ENCODE data around the gene SPHK1. TPM values are rescaled to one million over a fixed set of nuclear protein-coding genes. Genes with fewer than 3 reads are reported as not detected.
"Not testable (repeated sequence)": the region's sequence is repeated elsewhere in the genome, so short reads cannot be mapped to it uniquely, and the experiment has no call there.

Gene SPHK1
- total RNA-seq, 1 experiment from 2014 or later: 18.2 TPM

GRCh38 chr17:76357597-76358158, 26.7 kb upstream of the SPHK1 start:
- ChIA-PET CTCF (interaction anchor here (1.1 kb wide), 1 partner anchor 40 kb away, joined by 3 read pairs; no protein-coding TSS in a partner anchor), POLR2A (no interaction called here)
- in situ Hi-C loops (cut with HindIII; ENCODE audit: low pct_unique_long_range_greater_than_20kb, low sequenced_read_pairs) (no loop called here), intact Hi-C loops (cut with micrococcal nuclease; ENCODE audit: unreplicated experiment) (no loop called here)
- Histone ChIP-seq H3K4me3 (ENCODE audit: low read depth in 2 of 2, low read length in 2 of 2) (no peak overlapping the region), H3K4me1 (ENCODE audit: control insufficient read depth, insufficient read depth, low read length) (peaks cover 6% of the 10 kb centered on the region; the same call in 1 of the 2 replicates), H3K9me3 (ENCODE audit: control insufficient read depth, insufficient read depth, low read depth, low read length) (no peaks in the 10 kb centered on the region), H3K27ac (ENCODE audit: low read length) (no peak overlapping the region), H3K27me3 (ENCODE audit: control insufficient read depth, insufficient read depth, low read length) (no peaks in the 10 kb centered on the region), H3K36me3 (ENCODE audit: control insufficient read depth, insufficient read depth, low read length) (peaks cover 3% of the 10 kb centered on the region; the same call in 1 of the 2 replicates)
- TF ChIP-seq SIN3A (IDR thresholded peaks at IDR 0.05; ENCODE audit: borderline replicate concordance, insufficient read depth, low read depth, low read length) (no peak), TCF7L2 (IDR thresholded peaks at IDR 0.05; ENCODE audit: low read depth, low read length) (no peak), POLR2AphosphoS5 (IDR thresholded peaks at IDR 0.05; ENCODE audit: low read depth, low read length) (no peak)
- TF ChIP-seq, protein P1, sequence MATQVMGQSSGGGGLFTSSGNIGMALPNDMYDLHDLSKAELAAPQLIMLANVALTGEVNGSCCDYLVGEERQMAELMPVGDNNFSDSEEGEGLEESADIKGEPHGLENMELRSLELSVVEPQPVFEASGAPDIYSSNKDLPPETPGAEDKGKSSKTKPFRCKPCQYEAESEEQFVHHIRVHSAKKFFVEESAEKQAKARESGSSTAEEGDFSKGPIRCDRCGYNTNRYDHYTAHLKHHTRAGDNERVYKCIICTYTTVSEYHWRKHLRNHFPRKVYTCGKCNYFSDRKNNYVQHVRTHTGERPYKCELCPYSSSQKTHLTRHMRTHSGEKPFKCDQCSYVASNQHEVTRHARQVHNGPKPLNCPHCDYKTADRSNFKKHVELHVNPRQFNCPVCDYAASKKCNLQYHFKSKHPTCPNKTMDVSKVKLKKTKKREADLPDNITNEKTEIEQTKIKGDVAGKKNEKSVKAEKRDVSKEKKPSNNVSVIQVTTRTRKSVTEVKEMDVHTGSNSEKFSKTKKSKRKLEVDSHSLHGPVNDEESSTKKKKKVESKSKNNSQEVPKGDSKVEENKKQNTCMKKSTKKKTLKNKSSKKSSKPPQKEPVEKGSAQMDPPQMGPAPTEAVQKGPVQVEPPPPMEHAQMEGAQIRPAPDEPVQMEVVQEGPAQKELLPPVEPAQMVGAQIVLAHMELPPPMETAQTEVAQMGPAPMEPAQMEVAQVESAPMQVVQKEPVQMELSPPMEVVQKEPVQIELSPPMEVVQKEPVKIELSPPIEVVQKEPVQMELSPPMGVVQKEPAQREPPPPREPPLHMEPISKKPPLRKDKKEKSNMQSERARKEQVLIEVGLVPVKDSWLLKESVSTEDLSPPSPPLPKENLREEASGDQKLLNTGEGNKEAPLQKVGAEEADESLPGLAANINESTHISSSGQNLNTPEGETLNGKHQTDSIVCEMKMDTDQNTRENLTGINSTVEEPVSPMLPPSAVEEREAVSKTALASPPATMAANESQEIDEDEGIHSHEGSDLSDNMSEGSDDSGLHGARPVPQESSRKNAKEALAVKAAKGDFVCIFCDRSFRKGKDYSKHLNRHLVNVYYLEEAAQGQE (IDR thresholded peaks at IDR 0.05; ENCODE audit: insufficient read depth in 1 of 2, low read depth in 2 of 2, low read length in 1 of 2): no peak
- TF ChIP-seq, protein P2, sequence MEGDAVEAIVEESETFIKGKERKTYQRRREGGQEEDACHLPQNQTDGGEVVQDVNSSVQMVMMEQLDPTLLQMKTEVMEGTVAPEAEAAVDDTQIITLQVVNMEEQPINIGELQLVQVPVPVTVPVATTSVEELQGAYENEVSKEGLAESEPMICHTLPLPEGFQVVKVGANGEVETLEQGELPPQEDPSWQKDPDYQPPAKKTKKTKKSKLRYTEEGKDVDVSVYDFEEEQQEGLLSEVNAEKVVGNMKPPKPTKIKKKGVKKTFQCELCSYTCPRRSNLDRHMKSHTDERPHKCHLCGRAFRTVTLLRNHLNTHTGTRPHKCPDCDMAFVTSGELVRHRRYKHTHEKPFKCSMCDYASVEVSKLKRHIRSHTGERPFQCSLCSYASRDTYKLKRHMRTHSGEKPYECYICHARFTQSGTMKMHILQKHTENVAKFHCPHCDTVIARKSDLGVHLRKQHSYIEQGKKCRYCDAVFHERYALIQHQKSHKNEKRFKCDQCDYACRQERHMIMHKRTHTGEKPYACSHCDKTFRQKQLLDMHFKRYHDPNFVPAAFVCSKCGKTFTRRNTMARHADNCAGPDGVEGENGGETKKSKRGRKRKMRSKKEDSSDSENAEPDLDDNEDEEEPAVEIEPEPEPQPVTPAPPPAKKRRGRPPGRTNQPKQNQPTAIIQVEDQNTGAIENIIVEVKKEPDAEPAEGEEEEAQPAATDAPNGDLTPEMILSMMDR (IDR thresholded peaks at IDR 0.05): no peak
- no peak for ATAC-seq
- no TSS peak for BruUV-seq (replicated peaks)
- no peak for DNase-seq (ENCODE audit: low read depth, low spot score)

- TF ChIP-seq, protein P1 (IDR thresholded peaks at IDR 0.05; ENCODE audit: insufficient read depth in 1 of 2, low read depth in 2 of 2, low read length in 1 of 2): no peak
- TF ChIP-seq, protein P2 (IDR thresholded peaks at IDR 0.05): no peak
- TF ChIP-seq TCF7L2 (IDR thresholded peaks at IDR 0.05; ENCODE audit: low read depth, low read length): no peak
- TF ChIP-seq POLR2AphosphoS5 (IDR thresholded peaks at IDR 0.05; ENCODE audit: low read depth, low read length): no peak
- TF ChIP-seq SIN3A (IDR thresholded peaks at IDR 0.05; ENCODE audit: borderline replicate concordance, insufficient read depth, low read depth, low read length): no peak
- intact Hi-C loops (cut with micrococcal nuclease; ENCODE audit: unreplicated experiment) (no loop called here), in situ Hi-C loops (cut with HindIII; ENCODE audit: low pct_unique_long_range_greater_than_20kb, low sequenced_read_pairs) (no loop called here)
- Histone ChIP-seq H3K27me3 (ENCODE audit: control insufficient read depth, insufficient read depth, low read length) (no peaks in the 10 kb centered on the region), H3K4me3 (ENCODE audit: low read depth in 2 of 2, low read length in 2 of 2) (no peak overlapping the region), H3K4me1 (ENCODE audit: control insufficient read depth, insufficient read depth, low read length) (0 out of 2 replicates have a peak, but pooled peaks cover 6% of the 10 kb centered on the region), H3K9me3 (ENCODE audit: control insufficient read depth, insufficient read depth, low read depth, low read length) (no peaks in the 10 kb centered on the region), H3K36me3 (ENCODE audit: control insufficient read depth, insufficient read depth, low read length) (no peaks in the 10 kb centered on the region), H3K27ac (ENCODE audit: low read length) (no peak overlapping the region)
- ChIA-PET POLR2A (interaction anchor here (0.7 kb wide), 1 partner anchor 28 kb away, joined by 4 read pairs; no protein-coding TSS in a partner anchor), CTCF (interaction anchor here (0.7 kb wide), 1 partner anchor 55 kb away, joined by 3 read pairs; no protein-coding TSS in a partner anchor)
- DNase-seq (ENCODE audit: low read depth, low spot score) (no peak), ATAC-seq (no peak)
- BruUV-seq (replicated peaks): no TSS peak
Measured at GRCh38 chr17:76359375-76359774, 25.0 kb upstream of the SPHK1 start.

- in situ Hi-C loops (cut with HindIII; ENCODE audit: low pct_unique_long_range_greater_than_20kb, low sequenced_read_pairs); BruUV-seq (replicated peaks); POLR2A ChIA-PET; H3K27ac ChIP-seq (ENCODE audit: low read length); ATAC-seq; intact Hi-C loops (cut with micrococcal nuclease; ENCODE audit: unreplicated experiment); H3K27me3 ChIP-seq (ENCODE audit: control insufficient read depth, insufficient read depth, low read length); H3K4me1 ChIP-seq (ENCODE audit: control insufficient read depth, insufficient read depth, low read length); H3K9me3 ChIP-seq (ENCODE audit: control insufficient read depth, insufficient read depth, low read depth, low read length); CTCF ChIA-PET; H3K36me3 ChIP-seq (ENCODE audit: control insufficient read depth, insufficient read depth, low read length); DNase-seq (ENCODE audit: low read depth, low spot score); H3K4me3 ChIP-seq (ENCODE audit: low read depth in 2 of 2, low read length in 2 of 2): not testable (repeated sequence)
Measured at GRCh38 chr17:76359776-76360175, 24.6 kb upstream of the SPHK1 start.

All from Panc1 (cell line).